Measurements from ENCODE around the gene TMEM51.
"Not testable (repeated sequence)": the region's sequence is repeated elsewhere in the genome, so short reads cannot be mapped to it uniquely, and the experiment has no call there.

TMEM51 gene

GRCh38 chr1:15154480-15155036 lies 1.0 kb downstream of the TMEM51 start:
- no peak for DNase-seq (ENCODE audit: low read depth in 2 of 2)

- DNase-seq (ENCODE audit: low read depth in 2 of 2): no peak
Observed at GRCh38 chr1:15155191-15155590, 1.6 kb downstream of the TMEM51 start.

GRCh38 chr1:15155888-15156741 lies 2.6 kb downstream of the TMEM51 start:
- no peak for DNase-seq (ENCODE audit: low read depth in 2 of 2)

- no peak for DNase-seq (ENCODE audit: low read depth in 2 of 2)
Observed at GRCh38 chr1:15156807-15157380, 3.3 kb downstream of the TMEM51 start.

- DNase-seq (ENCODE audit: low read depth in 2 of 2): no peak
Observed at GRCh38 chr1:15157524-15158399, 4.2 kb downstream of the TMEM51 start.

GRCh38 chr1:15158506-15159165 lies 5.1 kb downstream of the TMEM51 start:
- DNase-seq (ENCODE audit: low read depth in 2 of 2): no peak

GRCh38 chr1:15159166-15159555 lies 5.6 kb downstream of the TMEM51 start:
- DNase-seq (ENCODE audit: low read depth in 2 of 2): no peak

- DNase-seq (ENCODE audit: low read depth in 2 of 2): no peak
Observed at GRCh38 chr1:15160626-15161025, 7.1 kb downstream of the TMEM51 start.

- no peak for DNase-seq (ENCODE audit: low read depth in 2 of 2)
Observed at GRCh38 chr1:15167386-15167785, 13.8 kb downstream of the TMEM51 start.

- no peak for DNase-seq (ENCODE audit: low read depth in 2 of 2)
Observed at GRCh38 chr1:15168479-15168878, 14.9 kb downstream of the TMEM51 start.

- DNase-seq (ENCODE audit: low read depth in 2 of 2): no peak
Observed at GRCh38 chr1:15170071-15170470, 16.5 kb downstream of the TMEM51 start.

- no peak for DNase-seq (ENCODE audit: low read depth in 2 of 2)
Observed at GRCh38 chr1:15171271-15171908, 17.8 kb downstream of the TMEM51 start.

- no peak for DNase-seq (ENCODE audit: low read depth in 2 of 2)
Observed at GRCh38 chr1:15172405-15173259, 19.1 kb downstream of the TMEM51 start.

GRCh38 chr1:15173863-15174614 lies 20.5 kb downstream of the TMEM51 start:
- no peak for DNase-seq (ENCODE audit: low read depth in 2 of 2)

GRCh38 chr1:15174615-15174983 lies 21.1 kb downstream of the TMEM51 start:
- no peak for DNase-seq (ENCODE audit: low read depth in 2 of 2)

- DNase-seq (ENCODE audit: low read depth in 2 of 2): not testable (repeated sequence)
Observed at GRCh38 chr1:15175324-15176094, 22.0 kb downstream of the TMEM51 start.

GRCh38 chr1:15176120-15176519 lies 22.6 kb downstream of the TMEM51 start:
- no peak for DNase-seq (ENCODE audit: low read depth in 2 of 2)

- DNase-seq (ENCODE audit: low read depth in 2 of 2): no peak
Observed at GRCh38 chr1:15176898-15177665, 23.5 kb downstream of the TMEM51 start.

Measured in stimulated activated CD8-positive, alpha-beta memory T cell treated with anti-CD3 and anti-CD28 coated beads, Interleukin-2, amount 100 ng/mL, for 1 hour (primary cell).